ENCODE measurements around the gene SHROOM1. TPM values are rescaled to one million over a fixed set of nuclear protein-coding genes. Genes with fewer than 3 reads are reported as not detected.

Gene SHROOM1
- total and polyA plus RNA-seq, 9 of the 15 experiments (the other 6 are each of a cell fraction or from before 2014, with no cell fraction given) = 0.44 to 26.5 (median 11.9) TPM

DNA sequence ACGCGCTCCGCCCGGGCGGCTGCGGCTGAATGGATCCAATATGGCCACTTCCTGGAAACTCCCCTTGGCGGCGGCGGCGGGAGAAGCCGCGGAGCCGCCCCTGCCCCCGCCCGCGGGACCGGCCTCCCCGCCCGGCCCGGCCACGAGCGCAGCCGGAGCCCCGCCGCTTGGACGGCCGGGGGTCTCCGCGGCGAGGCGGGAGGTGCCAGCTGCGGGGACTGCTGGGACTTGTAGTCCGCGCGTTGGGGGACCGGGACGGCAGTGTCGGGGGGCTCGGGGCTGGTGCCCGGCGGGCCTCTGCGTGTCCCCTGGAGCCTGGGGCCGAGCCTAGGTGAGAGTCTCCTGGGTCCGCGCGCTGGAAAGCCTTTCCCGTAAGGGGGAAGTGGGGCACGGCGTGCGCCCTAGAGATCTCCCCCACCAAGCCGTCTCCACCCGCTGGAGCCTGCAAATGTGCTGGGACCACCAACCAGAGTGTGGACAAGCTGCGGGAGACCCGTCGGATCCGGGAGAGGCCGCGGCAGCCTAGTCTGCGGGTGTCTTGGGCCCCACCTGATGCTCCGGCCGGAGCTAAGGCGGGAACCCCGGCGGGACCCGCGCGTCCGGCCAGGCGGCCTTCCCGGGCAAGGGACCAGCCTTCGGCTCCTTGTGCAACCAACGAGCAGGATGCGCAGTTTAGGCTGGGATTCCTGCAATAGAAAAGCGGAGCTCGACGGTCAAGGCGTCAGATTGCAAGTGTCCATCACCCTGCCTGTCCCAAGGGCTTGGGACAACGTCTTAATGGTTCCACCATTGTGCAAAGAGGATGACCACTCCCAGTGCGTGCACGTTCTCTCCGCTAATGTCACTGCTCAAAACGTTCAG, 53.0 kb downstream of the SHROOM1 start, which contains the start of gene SEPTIN8 (continued):
- TF ChIP-seq RCOR1 (IDR thresholded peaks at IDR 0.05; ENCODE audit: borderline replicate concordance in 1 of 2, low read depth in 2 of 2, low read length in 2 of 2) (peak in 1 of 2 experiments; percentile 44; a peak in 1 of 4 replicates), CCNT2 (IDR thresholded peaks at IDR 0.05; ENCODE audit: borderline replicate concordance, extremely low read depth, insufficient read length, low read depth, low read length) (peak; percentile 11), RB1 (IDR thresholded peaks at IDR 0.05; ENCODE audit: low read depth) (peak; percentile 69; the same call in 1 of the 2 replicates), ELF4 (CRISPR knock-in tag; IDR thresholded peaks at IDR 0.05) (no peak), SIN3B (IDR thresholded peaks at IDR 0.05; ENCODE audit: low read depth) (peak; percentile 37; the same call in 1 of the 2 replicates), GATAD2B (IDR thresholded peaks at IDR 0.05; ENCODE audit: borderline replicate concordance) (peak; percentile 38; the same call in 1 of the 2 replicates), DMBX1 (CRISPR knock-in tag; IDR thresholded peaks at IDR 0.05; ENCODE audit: borderline replicate concordance) (peak; percentile 5; the same call in 1 of the 2 replicates), PTRF (tag; IDR thresholded peaks at IDR 0.05) (no peak), ETV1 (tag; conservative IDR thresholded peaks at IDR 0.05; ENCODE audit: low read depth) (peak; percentile 36; the same call in 1 of the 2 replicates), GABPB1 (CRISPR knock-in tag; IDR thresholded peaks at IDR 0.05) (peak; percentile 66)
- TF ChIP-seq, protein P1, sequence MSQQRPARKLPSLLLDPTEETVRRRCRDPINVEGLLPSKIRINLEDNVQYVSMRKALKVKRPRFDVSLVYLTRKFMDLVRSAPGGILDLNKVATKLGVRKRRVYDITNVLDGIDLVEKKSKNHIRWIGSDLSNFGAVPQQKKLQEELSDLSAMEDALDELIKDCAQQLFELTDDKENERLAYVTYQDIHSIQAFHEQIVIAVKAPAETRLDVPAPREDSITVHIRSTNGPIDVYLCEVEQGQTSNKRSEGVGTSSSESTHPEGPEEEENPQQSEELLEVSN (IDR thresholded peaks at IDR 0.05; ENCODE audit: borderline replicate concordance in 1 of 2, extremely low read depth in 1 of 2, insufficient read depth in 1 of 2, insufficient read length in 1 of 2, low read depth in 1 of 2, low read length in 1 of 2, poor library complexity in 1 of 2, severe bottlenecking in 1 of 2) = peak; percentile 54 to 91
- TF ChIP-seq, protein P2, sequence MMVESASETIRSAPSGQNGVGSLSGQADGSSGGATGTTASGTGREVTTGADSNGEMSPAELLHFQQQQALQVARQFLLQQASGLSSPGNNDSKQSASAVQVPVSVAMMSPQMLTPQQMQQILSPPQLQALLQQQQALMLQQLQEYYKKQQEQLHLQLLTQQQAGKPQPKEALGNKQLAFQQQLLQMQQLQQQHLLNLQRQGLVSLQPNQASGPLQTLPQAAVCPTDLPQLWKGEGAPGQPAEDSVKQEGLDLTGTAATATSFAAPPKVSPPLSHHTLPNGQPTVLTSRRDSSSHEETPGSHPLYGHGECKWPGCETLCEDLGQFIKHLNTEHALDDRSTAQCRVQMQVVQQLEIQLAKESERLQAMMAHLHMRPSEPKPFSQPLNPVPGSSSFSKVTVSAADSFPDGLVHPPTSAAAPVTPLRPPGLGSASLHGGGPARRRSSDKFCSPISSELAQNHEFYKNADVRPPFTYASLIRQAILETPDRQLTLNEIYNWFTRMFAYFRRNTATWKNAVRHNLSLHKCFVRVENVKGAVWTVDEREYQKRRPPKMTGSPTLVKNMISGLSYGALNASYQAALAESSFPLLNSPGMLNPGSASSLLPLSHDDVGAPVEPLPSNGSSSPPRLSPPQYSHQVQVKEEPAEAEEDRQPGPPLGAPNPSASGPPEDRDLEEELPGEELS (CRISPR knock-in tag; IDR thresholded peaks at IDR 0.05; ENCODE audit: borderline replicate concordance) = 0 out of 2 replicates have a peak, but pooled peaks have one; percentile 43

Measured in K562 (cell line).